ENCODE measurements around the gene MAU2. TPM values are rescaled to one million over a fixed set of nuclear protein-coding genes. Genes with fewer than 3 reads are reported as not detected.

MAU2 gene
- total RNA-seq, 1 experiment from 2014 or later: 41.3 TPM

DNA sequence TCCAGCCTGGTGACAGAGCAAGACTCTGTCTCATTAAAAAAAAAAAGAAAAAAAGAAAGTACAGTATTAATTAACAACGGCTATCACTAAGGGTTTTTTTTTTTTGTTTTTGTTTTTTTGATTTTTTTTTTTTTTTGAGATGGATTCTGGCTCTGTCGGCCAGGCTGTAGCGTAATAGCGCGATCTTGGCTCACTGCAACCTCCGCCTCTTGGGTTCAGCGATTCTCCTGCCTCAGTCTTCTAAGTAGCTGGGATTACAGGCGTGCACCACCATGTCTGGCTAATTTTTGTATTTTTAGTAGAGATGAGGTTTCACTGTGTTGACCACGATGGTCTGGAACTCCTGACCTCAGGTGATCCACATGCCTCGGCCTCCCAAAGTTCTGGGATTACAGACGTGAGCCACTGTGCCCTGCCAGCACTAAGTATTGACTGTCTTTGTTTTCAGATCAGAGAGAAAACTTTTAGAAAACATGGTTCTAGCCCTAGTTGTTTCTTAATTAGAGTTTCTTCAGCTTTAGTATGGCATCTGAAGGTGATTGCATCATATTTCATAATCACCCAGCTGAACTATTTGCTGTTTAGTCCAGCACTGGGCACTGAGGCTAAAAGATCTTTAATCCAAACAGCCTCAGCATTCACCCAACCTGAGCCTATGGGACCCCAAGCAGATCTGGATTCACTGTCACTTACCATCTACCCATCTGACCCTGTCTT is 82.2 kb downstream of the MAU2 start:
- Mint-ChIP-seq H3K27me3 (ENCODE audit: unreplicated experiment) (no peaks in the 10 kb centered on the region), H3K27ac (ENCODE audit: unreplicated experiment) (peak overlapping the region; percentile 51), H3K4me1 (ENCODE audit: low read depth, unreplicated experiment) (peaks cover 14% of the 10 kb centered on the region), H3K4me3 (ENCODE audit: low read depth, unreplicated experiment) (peak overlapping the region; percentile 85), H3K9me3 (ENCODE audit: low read depth, unreplicated experiment) (no peaks in the 10 kb centered on the region), H3K36me3 (ENCODE audit: insufficient read depth, unreplicated experiment) (peaks cover 30% of the 10 kb centered on the region)
- DNase-seq: no peak
- BruUV-seq (replicated peaks): no TSS peak
- intact Hi-C loops (cut with micrococcal nuclease; ENCODE audit: unreplicated experiment): no loop called here
- TF ChIP-seq, protein P1, sequence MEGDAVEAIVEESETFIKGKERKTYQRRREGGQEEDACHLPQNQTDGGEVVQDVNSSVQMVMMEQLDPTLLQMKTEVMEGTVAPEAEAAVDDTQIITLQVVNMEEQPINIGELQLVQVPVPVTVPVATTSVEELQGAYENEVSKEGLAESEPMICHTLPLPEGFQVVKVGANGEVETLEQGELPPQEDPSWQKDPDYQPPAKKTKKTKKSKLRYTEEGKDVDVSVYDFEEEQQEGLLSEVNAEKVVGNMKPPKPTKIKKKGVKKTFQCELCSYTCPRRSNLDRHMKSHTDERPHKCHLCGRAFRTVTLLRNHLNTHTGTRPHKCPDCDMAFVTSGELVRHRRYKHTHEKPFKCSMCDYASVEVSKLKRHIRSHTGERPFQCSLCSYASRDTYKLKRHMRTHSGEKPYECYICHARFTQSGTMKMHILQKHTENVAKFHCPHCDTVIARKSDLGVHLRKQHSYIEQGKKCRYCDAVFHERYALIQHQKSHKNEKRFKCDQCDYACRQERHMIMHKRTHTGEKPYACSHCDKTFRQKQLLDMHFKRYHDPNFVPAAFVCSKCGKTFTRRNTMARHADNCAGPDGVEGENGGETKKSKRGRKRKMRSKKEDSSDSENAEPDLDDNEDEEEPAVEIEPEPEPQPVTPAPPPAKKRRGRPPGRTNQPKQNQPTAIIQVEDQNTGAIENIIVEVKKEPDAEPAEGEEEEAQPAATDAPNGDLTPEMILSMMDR (IDR thresholded peaks at IDR 0.05; ENCODE audit: unreplicated experiment): no peak
- CTCF ChIA-PET: interaction anchor here (1.0 kb wide), 1 partner anchor 87 kb away, joined by 3 read pairs; no protein-coding TSS in a partner anchor

DNA sequence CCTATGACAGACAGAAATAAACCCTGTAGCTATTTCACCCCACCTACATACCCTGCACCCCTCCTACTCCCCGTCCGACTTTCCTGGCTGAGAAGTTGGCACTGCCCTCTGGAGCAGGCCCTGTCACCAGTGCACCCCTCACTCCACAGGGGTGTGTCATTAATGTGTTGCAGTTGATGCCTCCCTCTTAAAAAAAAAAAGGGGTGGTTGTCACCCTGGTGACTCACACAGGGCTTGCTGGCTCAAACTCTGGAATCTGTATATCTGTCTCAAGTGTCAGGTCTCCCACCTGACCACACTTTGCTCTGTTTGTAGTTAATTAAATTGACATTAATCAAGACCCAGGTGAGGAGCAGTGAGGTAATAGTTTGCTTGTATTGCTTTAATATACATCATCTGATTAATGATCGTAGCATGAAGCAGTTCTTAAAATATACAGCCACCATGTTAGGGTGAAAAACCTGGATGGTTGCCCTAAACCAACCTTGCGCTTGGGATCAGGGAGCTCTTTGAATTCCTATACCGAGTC is 82.8 kb downstream of the MAU2 start:
- peak; percentile 39 for DNase-seq

DNA sequence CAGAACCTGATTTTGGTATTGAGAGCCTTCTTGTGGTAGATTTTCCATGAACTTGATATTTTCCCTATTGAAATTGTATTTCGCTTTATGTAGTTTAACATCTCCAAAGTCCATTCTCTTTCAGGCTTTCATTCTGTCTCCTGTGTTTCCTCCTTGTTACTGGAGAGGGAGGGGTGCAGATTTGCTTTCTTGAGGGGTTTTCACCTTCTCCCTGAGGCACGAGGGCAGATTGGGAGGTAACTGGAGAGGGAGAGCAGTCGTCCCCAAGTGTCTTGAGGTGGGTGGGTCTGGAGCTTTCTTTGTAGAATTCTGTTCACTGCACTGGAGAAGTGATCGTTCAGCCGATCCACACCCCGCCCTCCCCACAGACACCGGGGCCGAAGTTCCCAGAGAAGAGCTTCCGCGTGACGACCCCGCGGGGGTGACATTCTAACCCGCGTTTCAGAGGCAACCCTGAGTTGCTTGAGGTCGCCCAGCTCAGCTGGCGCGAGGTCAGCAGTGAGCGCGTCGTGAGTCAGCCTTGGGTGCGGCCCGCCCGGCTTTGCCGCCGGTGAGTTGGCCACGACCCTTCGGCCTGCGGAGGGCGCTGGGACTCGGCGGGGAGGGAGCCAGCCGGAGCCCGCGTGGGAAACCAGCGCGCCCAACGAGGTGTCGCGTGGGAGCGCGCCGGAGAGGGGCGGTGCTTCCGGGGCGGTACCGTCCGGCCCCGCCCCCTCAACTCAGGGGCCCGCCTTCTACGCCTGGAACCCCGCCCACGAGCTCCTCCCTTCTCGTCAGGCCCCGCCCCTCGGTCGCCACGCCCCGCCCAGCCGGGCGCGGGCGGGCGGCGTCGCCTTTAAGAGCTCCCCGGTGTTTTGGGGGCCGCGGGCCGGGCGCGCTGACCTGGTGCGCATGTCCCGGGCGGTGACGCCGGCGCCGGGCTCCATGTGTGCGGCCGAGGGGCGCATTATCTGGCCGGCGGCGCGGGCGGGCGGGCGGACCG is 84.5 kb downstream of the MAU2 start, which contains the start of gene GATAD2A:
TSS of gene GATAD2A (plus strand) at position 797 of the 982 bp plus-strand sequence. CDS start 59,671 bp downstream, outside the sequence.
- Mint-ChIP-seq H3K9me3 (ENCODE audit: low read depth, unreplicated experiment) (no peaks in the 10 kb centered on the region), H3K27ac (ENCODE audit: unreplicated experiment) (peak within 1 kb of the TSS; percentile 84), H3K4me1 (ENCODE audit: low read depth, unreplicated experiment) (peaks cover 26% of the 10 kb centered on the region), H3K4me3 (ENCODE audit: low read depth, unreplicated experiment) (peak within 1 kb of the TSS; percentile 85), H3K36me3 (ENCODE audit: insufficient read depth, unreplicated experiment) (peaks cover 35% of the 10 kb centered on the region), H3K27me3 (ENCODE audit: unreplicated experiment) (no peaks in the 10 kb centered on the region)
- DNase-seq: peak; percentile 85
- TF ChIP-seq, protein P1 (IDR thresholded peaks at IDR 0.05; ENCODE audit: unreplicated experiment): no peak
- TSS peak; percentile 64 for BruUV-seq (replicated peaks)
- intact Hi-C loops (cut with micrococcal nuclease; ENCODE audit: unreplicated experiment): loop anchor here (5.0 kb wide), 2 partner anchors 38 to 82 kb away; no protein-coding TSS in a partner anchor
- CTCF ChIA-PET: interaction anchor here (0.6 to 1.0 kb wide), 5 partner anchors 17 to 127 kb away, joined by 3 to 7 read pairs (median 6); no protein-coding TSS in a partner anchor

More for the DNA sequence above, 82.8 kb downstream of the MAU2 start:
- TF ChIP-seq, protein P1 (IDR thresholded peaks at IDR 0.05; ENCODE audit: unreplicated experiment): no peak
- no TSS peak for BruUV-seq (replicated peaks)
- Mint-ChIP-seq H3K27ac (ENCODE audit: unreplicated experiment) (peak overlapping the region; percentile 51), H3K27me3 (ENCODE audit: unreplicated experiment) (no peaks in the 10 kb centered on the region), H3K4me1 (ENCODE audit: low read depth, unreplicated experiment) (peaks cover 14% of the 10 kb centered on the region), H3K9me3 (ENCODE audit: low read depth, unreplicated experiment) (no peaks in the 10 kb centered on the region), H3K4me3 (ENCODE audit: low read depth, unreplicated experiment) (peak overlapping the region; percentile 85), H3K36me3 (ENCODE audit: insufficient read depth, unreplicated experiment) (peaks cover 30% of the 10 kb centered on the region)
- intact Hi-C loops (cut with micrococcal nuclease; ENCODE audit: unreplicated experiment): no loop called here
- CTCF ChIA-PET: interaction anchor here (1.0 kb wide), 1 partner anchor 87 kb away, joined by 3 read pairs; no protein-coding TSS in a partner anchor
